HG03521 (cell line): ENCODE data around the gene DDX6.
"Not testable (repeated sequence)": the region's sequence is repeated elsewhere in the genome, so short reads cannot be mapped to it uniquely, and the experiment has no call there.

ENCODE experiments used
- ATAC-seq: cut with Tn5 transposase; IDR thresholded peaks from one replicate; pipeline ENCODE4 v1.9.1; 2021; ENCODE audit warnings: mild to moderate bottlenecking, moderate library complexity; ENCODE audit not compliant: unreplicated experiment

Gene DDX6

GRCh38 chr11:118746988-118747585 lies 43.9 kb downstream of the DDX6 start:
- ATAC-seq: no peak

GRCh38 chr11:118744046-118744445 lies 46.9 kb downstream of the DDX6 start:
- no peak for ATAC-seq

DNA sequence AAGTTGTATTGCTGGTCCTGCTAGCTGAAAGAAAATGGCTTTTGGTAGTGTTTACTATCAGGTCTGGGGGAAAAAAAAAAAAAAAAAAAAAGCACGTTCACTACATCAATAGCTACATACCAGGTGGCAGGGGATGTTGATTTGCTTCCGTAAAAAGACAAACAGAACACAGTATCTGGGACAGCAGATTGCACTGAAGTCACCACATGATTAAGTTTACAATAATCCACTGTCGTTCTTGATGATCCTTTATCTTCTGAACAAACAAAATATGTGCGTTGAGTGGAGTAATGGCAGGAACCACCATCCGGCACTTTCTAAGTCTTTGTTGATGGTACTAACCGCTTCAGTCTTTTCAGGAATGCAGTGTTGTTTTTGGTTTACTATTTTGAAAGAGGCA lies 48.7 kb downstream of the DDX6 start:
- no peak for ATAC-seq

DNA sequence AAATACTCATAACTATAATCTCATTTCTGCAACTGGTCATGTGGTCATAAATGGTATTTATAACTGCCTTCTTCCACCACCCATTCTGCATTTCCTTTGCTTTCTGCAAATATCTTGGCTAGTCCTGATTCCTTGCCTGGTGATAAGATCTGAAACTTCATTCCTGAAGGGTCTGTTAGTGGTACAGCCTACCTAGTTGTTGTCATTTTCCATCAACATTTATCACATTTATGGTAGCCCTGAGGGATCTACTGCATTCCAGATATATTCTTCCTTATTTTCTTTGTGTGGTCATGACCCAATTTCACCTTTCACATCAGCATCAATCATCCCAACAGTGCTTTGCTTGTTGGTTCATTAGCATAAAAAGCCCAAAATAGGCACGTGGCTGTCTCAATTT lies 50.1 kb downstream of the DDX6 start:
- no peak for ATAC-seq

DNA sequence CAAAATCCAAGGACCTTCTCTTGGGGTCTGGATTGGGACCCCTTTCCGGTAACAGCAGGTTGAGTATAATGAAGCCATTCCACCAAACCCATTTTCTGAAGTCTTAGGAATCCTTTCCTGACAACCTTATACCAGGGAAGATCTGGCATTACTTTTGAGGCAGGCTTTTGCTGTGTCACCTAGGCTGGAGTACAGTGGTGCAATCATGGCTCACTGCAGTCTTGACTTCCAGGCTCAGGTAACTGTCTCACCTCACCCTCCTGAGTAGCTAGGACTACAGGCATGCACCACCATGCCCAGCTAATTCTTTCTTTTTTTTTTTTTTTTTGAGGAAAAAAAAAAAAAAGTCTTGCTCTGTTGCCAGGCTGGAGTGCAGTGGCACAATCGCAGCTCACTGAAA lies 55.8 kb downstream of the DDX6 start:
- ATAC-seq: no peak

DNA sequence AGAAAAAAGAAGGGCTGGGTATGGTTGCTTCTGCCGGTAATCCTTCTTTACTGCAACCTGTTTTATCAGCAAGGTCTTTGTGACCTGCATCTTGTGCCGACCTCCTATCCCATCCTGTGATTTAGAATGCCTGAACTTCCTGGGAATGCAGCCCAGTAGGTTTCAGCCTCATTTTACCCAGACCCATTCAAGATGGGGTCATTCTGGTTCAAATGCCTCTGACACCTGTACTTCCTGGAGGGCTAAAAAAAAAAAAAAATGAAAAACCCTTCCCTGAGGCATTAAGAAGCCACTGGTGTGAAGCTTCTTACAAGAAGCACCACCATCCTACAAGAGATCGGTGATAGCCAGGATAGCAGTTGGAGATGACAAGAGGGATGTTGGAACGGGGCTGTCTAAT lies 56.9 kb downstream of the DDX6 start:
- no peak for ATAC-seq

GRCh38 chr11:118729753-118730152 lies 61.2 kb downstream of the DDX6 start:
- ATAC-seq: not testable (repeated sequence)

- ATAC-seq: not testable (repeated sequence)
These were observed 62.9 kb downstream of the DDX6 start for GRCh38 chr11:118728112-118728511.

DNA sequence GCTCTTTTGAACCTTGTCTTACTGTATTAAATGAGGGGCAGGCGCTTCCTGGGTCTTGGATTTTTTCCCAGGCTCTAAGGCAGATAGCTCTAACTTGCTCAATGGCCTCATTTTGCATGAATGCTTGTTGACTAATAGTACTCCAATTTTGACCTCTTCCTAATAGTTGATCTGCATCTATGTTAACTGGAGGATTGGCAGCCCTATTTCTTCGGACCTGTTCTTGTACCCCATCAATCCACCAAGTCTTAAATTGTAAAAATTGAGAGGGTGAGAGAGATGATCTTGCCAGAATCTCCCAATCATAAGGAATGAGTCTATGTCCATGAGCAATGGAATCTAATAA lies 63.3 kb downstream of the DDX6 start:
- not testable (repeated sequence) for ATAC-seq

GRCh38 chr11:118727001-118727720 lies 63.8 kb downstream of the DDX6 start:
- ATAC-seq: not testable (repeated sequence)

- not testable (repeated sequence) for ATAC-seq
These were observed 69.4 kb downstream of the DDX6 start for GRCh38 chr11:118721478-118722015.

DNA sequence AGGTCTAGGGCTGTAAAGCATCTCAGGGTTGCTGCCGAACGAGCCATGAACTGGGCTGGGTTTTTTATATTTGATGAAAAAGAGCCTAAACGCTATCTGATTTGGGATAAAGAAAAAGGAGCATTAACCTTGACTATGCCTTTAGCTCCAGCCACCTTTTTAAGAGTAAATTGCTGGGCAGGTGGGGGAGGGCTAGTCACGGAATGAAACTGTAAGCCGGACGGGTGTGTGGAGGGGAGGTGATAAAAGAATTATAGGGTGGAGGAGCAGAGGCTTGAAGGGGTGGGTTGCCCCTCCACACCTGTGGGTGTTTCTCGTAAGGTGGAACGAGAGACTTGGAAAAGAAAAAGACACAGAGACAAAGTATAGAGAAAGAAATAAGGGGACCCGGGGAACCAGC lies 70.2 kb downstream of the DDX6 start:
- ATAC-seq: not testable (repeated sequence)

DNA sequence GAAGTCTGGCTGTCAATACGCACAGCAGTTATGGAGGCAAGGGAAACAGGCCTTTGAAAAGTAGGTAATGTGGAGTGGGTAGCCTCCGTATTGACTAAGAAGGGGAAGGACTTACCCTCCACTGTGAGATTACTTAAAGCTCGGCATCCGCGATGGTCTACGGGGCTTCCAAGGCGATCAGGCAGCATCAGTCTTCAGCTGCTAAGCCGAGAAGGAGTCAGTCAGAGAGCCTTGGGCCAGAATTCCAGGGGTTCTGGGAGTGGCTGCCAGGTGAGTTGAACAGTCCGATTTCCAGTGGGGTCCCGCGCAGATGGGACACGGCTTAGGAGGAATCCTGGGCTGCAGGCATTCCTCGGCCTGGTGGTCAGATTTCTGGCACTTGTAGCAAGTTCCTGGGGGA lies 70.9 kb downstream of the DDX6 start:
- ATAC-seq: not testable (repeated sequence)

- ATAC-seq: not testable (repeated sequence)
These were observed 72.4 kb downstream of the DDX6 start for GRCh38 chr11:118718562-118718961.

DNA sequence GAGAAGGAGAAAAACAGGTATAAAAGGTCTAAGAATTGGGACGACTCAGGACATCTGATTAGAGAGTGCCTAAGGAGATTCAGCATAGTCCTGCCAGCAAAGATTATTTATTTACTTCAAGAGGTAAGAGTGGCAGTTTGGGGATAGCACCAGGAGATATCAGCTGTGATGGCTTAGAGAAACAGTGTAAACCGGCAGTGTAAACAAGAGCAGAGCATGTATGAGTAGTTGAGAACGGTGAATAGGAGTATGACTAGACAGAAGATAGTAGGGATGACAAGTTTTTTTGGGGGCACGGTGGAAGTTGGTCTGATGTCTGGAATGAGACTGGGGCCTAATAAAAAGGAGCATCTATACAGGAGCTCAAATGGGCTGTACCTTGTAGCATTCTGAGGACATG lies 73.2 kb downstream of the DDX6 start:
- ATAC-seq: not testable (repeated sequence)

- not testable (repeated sequence) for ATAC-seq
These were observed 73.7 kb downstream of the DDX6 start for GRCh38 chr11:118717221-118717620.

GRCh38 chr11:118715837-118716260 lies 75.1 kb downstream of the DDX6 start:
- no peak for ATAC-seq

DNA sequence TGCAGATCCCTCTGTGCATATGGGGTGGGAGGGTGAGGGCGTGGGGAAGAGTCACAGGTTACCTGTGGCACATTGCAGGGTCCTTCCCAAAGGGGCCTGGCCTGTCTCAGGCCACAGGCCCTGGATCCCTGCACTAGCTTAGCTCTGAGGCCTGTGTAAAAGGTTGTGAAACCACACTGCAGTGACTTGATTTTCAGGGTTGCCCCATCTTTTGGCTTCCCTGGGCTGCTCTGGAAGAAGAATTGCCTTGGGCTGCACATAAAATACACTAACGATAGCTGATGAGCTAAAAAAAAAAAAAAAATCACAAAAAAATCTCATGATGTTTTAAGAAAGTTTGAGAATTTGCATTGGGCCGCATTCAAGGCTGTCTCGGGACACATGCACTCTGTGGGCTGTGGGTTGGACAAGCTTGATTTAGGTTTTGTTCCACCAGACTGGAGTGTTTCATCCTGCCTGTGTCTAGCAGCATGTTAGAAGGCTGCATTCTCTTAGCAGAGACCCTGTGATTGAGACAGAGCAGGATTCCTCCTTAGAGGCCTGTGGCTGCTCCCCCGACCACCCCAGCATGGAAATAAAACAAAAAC lies 75.6 kb downstream of the DDX6 start:
- ATAC-seq: no peak

GRCh38 chr11:118714816-118715215 lies 76.1 kb downstream of the DDX6 start:
- no peak for ATAC-seq

DNA sequence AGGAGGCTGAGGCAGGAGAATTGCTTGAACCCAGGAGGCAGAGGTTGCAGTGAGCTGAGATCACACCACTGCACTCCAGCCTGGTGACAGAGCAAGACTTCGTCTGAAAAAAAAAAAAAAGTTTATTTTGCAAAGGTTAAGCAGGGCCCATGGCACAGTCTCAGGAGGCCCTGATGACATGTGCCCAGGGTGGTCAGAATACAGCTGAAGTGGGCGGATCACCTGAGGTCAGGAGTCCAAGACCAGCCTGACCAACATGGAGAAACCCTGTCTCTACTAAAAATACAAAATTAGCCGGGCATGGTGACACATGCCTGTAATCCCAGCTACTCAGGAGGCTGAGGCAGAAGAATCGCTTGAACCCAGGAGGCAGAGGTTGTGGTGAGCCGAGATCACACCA lies 76.5 kb downstream of the DDX6 start:
- not testable (repeated sequence) for ATAC-seq

DNA sequence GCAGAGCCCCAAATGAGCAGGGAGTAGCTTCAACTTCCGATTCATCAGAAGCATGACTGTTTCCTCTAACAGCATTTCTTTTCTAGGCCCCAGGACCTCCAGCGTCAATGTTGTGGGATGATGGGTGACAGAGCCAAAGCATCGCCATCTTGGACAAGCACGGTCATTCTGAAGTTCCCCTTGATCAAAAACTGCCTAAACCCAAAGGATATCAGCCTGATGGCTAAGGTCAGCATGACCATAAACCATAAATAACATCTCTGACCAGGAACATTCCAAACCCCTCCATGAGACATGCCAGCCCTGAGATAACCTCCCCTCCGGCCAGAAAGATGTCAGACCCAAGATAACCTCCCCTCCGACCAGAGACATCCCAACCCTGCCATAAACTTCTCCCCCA lies 82.7 kb downstream of the DDX6 start:
- no peak for ATAC-seq

DNA sequence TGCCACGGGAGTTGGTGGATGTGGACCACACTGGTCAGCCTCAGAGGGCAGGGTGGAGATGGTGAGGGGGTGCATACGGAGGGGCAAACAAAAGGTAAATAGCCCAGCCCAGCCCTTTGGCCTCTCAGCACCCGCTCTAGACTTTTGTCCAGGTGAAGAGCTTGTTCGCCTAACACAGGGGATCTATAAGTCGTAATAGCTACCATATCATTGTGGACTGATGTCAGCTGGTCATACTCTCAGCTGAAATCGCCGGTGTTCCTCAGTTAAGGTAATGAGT lies 84.5 kb downstream of the DDX6 start:
- ATAC-seq: no peak
